WTC11 (cell line): Measurements from ENCODE around the gene RSPH9. TPM values are rescaled to one million over a fixed set of nuclear protein-coding genes. Genes with fewer than 3 reads are reported as not detected.

Source experiments
- ATAC-seq: fragments of 200-7000 bp; cut with Tn5 transposase; 2 replicates; pipeline ENCODE4 v1.10.0; 2021; ENCODE audit warnings: mild to moderate bottlenecking, moderate library complexity
- CTCF ChIA-PET: fragments of 300-600 bp; sonication (Branson Sonifier 250); formaldehyde crosslinking; loops from one replicate; lab custom pipeline; 2021; ENCODE audit warnings: antibody characterized with exemption; lab: Charles Lee
- POLR2A ChIA-PET: fragments of 350-600 bp; sonication (Branson Sonifier 250); formaldehyde crosslinking; loops from one replicate; lab custom pipeline; 2021; ENCODE audit warnings: antibody characterized with exemption; lab: Charles Lee
- DNase-seq: peaks from one replicate; pipeline ENCODE4 v3.0.0; 2021; ENCODE audit warnings: low spot score
- H3K27ac Mint-ChIP-seq: 2 replicates; pipeline ENCODE4 v1.8.0; 2021; ENCODE audit warnings: mixed read lengths
- H3K27me3 Mint-ChIP-seq: 2 replicates; pipeline ENCODE4 v1.8.0; 2021; ENCODE audit warnings: low read depth, mild to moderate bottlenecking, moderate library complexity, mixed read lengths
- H3K36me3 Mint-ChIP-seq: 2 replicates; pipeline ENCODE4 v1.8.0; 2021; ENCODE audit warnings: mixed read lengths
- H3K4me1 Mint-ChIP-seq: 2 replicates; pipeline ENCODE4 v1.8.0; 2022; ENCODE audit warnings: mixed read lengths
- H3K4me3 Mint-ChIP-seq: 2 replicates; pipeline ENCODE4 v1.8.0; 2021; ENCODE audit warnings: mild to moderate bottlenecking, moderate library complexity, mixed read lengths
- H3K9me3 Mint-ChIP-seq: 2 replicates; pipeline ENCODE4 v1.8.0; 2021; ENCODE audit warnings: mixed read lengths
- ATF1 ChIP-seq: sonication (generic); formaldehyde crosslinking; IDR thresholded peaks from 2 replicates; pipeline ENCODE4 v1.8.1; 2023; ENCODE audit warnings: mild to moderate bottlenecking, moderate library complexity, missing genetic modification reagents
- CBFB ChIP-seq: sonication (generic); formaldehyde crosslinking; IDR thresholded peaks from 2 replicates; pipeline ENCODE4 v1.8.1; 2022; ENCODE audit warnings: mild to moderate bottlenecking, low read depth, missing genetic modification reagents
- CREM ChIP-seq: sonication (generic); formaldehyde crosslinking; IDR thresholded peaks from 2 replicates; pipeline ENCODE4 v1.8.1; 2022; ENCODE audit warnings: mild to moderate bottlenecking, missing genetic modification reagents, moderate library complexity
- CTCF ChIP-seq: fragments of 200-600 bp; IDR thresholded peaks from 2 replicates; pipeline ENCODE4 v1.8.0; 2022; ENCODE audit warnings: antibody characterized with exemption
- JUN ChIP-seq: sonication (generic); formaldehyde crosslinking; IDR thresholded peaks from 2 replicates; pipeline ENCODE4 v1.8.0; 2023; ENCODE audit warnings: mild to moderate bottlenecking, missing genetic modification reagents
- NR1H2 ChIP-seq: sonication (generic); formaldehyde crosslinking; IDR thresholded peaks from 2 replicates; pipeline ENCODE4 v1.9.0; 2021; ENCODE audit warnings: mild to moderate bottlenecking, moderate library complexity, missing genetic modification reagents
- NR2C2 ChIP-seq: sonication (generic); formaldehyde crosslinking; IDR thresholded peaks from 2 replicates; pipeline ENCODE4 v1.8.0; 2022; ENCODE audit warnings: mild to moderate bottlenecking, missing genetic modification reagents
- PRRX2 ChIP-seq: fragments of 250-450 bp; sonication (Bioruptor Pico); IDR thresholded peaks from 2 replicates; pipeline ENCODE4 v1.8.0; 2021; ENCODE audit warnings: mild to moderate bottlenecking
- SOX15 ChIP-seq: fragments of 250-450 bp; sonication (Bioruptor Pico); IDR thresholded peaks from 2 replicates; pipeline ENCODE4 v1.9.0; 2021; ENCODE audit warnings: mild to moderate bottlenecking
- TEAD4 ChIP-seq: sonication (generic); formaldehyde crosslinking; IDR thresholded peaks from 2 replicates; pipeline ENCODE4 v1.8.0; 2022; ENCODE audit warnings: mild to moderate bottlenecking, missing genetic modification reagents
- ZNF121 ChIP-seq: sonication (generic); formaldehyde crosslinking; IDR thresholded peaks from 2 replicates; pipeline ENCODE4 v1.8.0; 2023; ENCODE audit warnings: missing genetic modification reagents
- ZNF281 ChIP-seq: sonication (generic); formaldehyde crosslinking; IDR thresholded peaks from 2 replicates; pipeline ENCODE4 v1.8.0; 2023; ENCODE audit warnings: mild to moderate bottlenecking, missing genetic modification reagents
- ZNF396 ChIP-seq: fragments of 250-450 bp; sonication (Bioruptor Pico); IDR thresholded peaks from 2 replicates; pipeline ENCODE4 v1.8.0; 2021; ENCODE audit warnings: mild to moderate bottlenecking, moderate library complexity, borderline replicate concordance
- total RNA-seq: library from RNA; stranded (reverse); gene quantifications from 3 replicates; pipeline ENCODE4 v1.2.3, GENCODE V29; 2021
- TF ChIP-seq, protein P1 (sequence below): fragments of 250-450 bp; sonication (Bioruptor Pico); IDR thresholded peaks from 2 replicates; pipeline ENCODE4 v1.9.0; 2021; ENCODE audit warnings: mild to moderate bottlenecking, borderline replicate concordance
- TF ChIP-seq, protein P2 (sequence below): sonication (generic); formaldehyde crosslinking; IDR thresholded peaks from 2 replicates; pipeline ENCODE4 v1.8.1; 2022; ENCODE audit warnings: low read depth, missing genetic modification reagents, borderline replicate concordance
- TF ChIP-seq, protein P3 (sequence below): fragments of 250-450 bp; sonication (Bioruptor Pico); IDR thresholded peaks from 2 replicates; pipeline ENCODE4 v1.9.0; 2021; ENCODE audit warnings: mild to moderate bottlenecking

Gene RSPH9
- total RNA-seq, 1 experiment from 2014 or later, result 0.35 TPM

GRCh38 chr6:43679057-43679456, 34.2 kb downstream of the RSPH9 start (continued):
- TF ChIP-seq, protein P1, sequence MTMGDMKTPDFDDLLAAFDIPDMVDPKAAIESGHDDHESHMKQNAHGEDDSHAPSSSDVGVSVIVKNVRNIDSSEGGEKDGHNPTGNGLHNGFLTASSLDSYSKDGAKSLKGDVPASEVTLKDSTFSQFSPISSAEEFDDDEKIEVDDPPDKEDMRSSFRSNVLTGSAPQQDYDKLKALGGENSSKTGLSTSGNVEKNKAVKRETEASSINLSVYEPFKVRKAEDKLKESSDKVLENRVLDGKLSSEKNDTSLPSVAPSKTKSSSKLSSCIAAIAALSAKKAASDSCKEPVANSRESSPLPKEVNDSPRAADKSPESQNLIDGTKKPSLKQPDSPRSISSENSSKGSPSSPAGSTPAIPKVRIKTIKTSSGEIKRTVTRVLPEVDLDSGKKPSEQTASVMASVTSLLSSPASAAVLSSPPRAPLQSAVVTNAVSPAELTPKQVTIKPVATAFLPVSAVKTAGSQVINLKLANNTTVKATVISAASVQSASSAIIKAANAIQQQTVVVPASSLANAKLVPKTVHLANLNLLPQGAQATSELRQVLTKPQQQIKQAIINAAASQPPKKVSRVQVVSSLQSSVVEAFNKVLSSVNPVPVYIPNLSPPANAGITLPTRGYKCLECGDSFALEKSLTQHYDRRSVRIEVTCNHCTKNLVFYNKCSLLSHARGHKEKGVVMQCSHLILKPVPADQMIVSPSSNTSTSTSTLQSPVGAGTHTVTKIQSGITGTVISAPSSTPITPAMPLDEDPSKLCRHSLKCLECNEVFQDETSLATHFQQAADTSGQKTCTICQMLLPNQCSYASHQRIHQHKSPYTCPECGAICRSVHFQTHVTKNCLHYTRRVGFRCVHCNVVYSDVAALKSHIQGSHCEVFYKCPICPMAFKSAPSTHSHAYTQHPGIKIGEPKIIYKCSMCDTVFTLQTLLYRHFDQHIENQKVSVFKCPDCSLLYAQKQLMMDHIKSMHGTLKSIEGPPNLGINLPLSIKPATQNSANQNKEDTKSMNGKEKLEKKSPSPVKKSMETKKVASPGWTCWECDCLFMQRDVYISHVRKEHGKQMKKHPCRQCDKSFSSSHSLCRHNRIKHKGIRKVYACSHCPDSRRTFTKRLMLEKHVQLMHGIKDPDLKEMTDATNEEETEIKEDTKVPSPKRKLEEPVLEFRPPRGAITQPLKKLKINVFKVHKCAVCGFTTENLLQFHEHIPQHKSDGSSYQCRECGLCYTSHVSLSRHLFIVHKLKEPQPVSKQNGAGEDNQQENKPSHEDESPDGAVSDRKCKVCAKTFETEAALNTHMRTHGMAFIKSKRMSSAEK (CRISPR knock-in tag), result no peak
- TF ChIP-seq ZNF121 (CRISPR knock-in tag) (no peak), NR1H2 (no peak)

DNA sequence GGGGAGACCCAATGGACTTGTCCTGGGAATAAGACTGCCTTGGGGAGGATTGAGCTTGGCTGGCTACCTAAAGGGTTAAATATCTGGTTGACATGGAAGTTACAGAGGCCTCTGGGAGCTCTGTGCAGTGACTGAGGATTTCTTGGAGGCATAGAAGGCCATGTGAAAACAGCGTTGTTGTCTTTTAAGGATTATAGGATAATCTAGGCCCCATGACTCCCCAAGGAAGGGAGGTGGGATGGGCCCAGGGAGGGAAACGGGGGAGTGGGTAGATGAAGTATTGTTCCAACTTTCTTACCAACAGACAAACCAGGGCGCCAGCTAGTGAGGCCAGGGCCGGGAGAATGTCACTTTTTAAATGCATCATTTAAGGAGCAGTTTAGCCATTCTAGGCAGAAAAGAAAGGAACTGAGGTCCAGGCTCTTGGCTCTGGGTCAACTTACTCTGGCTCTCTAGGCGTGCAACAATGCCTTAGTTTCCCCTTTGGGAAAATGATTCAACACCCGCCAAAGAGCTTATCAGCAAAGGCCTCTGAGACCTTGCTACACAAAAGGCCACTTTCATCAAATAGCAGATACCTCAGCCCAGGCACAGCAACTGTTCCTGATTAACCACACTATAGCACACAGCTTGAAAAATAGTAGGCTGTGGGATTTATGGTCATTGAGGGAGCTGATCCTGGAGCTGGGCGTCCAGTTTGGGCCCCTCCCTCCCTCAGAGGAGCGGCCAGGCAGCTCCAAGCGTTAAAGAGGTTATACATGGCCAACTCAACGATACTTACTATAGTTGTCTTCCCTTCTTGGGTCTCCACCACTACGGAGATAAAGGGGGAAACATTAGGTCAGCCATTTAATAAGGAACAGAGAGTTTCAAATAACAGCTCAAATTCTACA, 35.7 kb downstream of the RSPH9 start:
- Mint-ChIP-seq H3K4me1 (peaks cover 9% of the 10 kb centered on the region), H3K27me3 (no peaks in the 10 kb centered on the region), H3K27ac (no peak overlapping the region), H3K9me3 (no peaks in the 10 kb centered on the region), H3K36me3 (peaks cover 35% of the 10 kb centered on the region), H3K4me3 (no peak overlapping the region)
- TF ChIP-seq SOX15 (CRISPR knock-in tag), result no peak
- TF ChIP-seq NR2C2 (CRISPR knock-in tag), result no peak
- no peak for TF ChIP-seq CREM (CRISPR knock-in tag)
- TF ChIP-seq PRRX2 (CRISPR knock-in tag), result no peak
- no peak for TF ChIP-seq TEAD4 (CRISPR knock-in tag)
- no peak for TF ChIP-seq JUN (CRISPR knock-in tag)
- ATAC-seq (no peak), DNase-seq (no peak)
- ChIA-PET CTCF (interaction anchor here (1.0 to 1.1 kb wide), 2 partner anchors 11 to 13 kb away, joined by 5 read pairs; no protein-coding TSS in a partner anchor), POLR2A (interaction anchor here (0.7 kb wide), 1 partner anchor 314 kb away, joined by 3 read pairs; no protein-coding TSS in a partner anchor)

DNA sequence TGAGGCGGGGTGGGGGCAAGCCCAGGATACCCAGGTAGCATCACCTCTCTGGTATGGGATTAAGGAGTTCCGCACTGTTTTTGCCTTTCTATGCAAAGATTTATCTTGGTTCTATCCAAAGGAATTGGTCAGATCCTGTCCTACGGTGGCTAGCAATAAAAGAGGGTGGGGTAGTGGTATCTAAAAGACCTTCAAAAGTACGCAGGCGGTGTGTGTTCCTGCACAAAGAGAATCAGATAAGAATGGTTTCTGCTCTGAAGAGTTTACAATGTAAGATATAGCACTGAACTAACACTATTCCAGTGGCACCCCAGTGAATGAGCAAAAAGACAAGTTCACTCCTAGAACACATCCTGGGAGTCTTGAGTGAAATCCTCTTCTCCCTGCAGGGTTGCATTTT, 36.5 kb downstream of the RSPH9 start:
- TF ChIP-seq ATF1 (CRISPR knock-in tag) (no peak), CTCF (no peak), ZNF281 (CRISPR knock-in tag) (no peak), CBFB (CRISPR knock-in tag) (no peak), ZNF396 (no peak)
- TF ChIP-seq, protein P2, sequence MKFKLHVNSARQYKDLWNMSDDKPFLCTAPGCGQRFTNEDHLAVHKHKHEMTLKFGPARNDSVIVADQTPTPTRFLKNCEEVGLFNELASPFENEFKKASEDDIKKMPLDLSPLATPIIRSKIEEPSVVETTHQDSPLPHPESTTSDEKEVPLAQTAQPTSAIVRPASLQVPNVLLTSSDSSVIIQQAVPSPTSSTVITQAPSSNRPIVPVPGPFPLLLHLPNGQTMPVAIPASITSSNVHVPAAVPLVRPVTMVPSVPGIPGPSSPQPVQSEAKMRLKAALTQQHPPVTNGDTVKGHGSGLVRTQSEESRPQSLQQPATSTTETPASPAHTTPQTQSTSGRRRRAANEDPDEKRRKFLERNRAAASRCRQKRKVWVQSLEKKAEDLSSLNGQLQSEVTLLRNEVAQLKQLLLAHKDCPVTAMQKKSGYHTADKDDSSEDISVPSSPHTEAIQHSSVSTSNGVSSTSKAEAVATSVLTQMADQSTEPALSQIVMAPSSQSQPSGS (CRISPR knock-in tag), result no peak
- TF ChIP-seq, protein P3, sequence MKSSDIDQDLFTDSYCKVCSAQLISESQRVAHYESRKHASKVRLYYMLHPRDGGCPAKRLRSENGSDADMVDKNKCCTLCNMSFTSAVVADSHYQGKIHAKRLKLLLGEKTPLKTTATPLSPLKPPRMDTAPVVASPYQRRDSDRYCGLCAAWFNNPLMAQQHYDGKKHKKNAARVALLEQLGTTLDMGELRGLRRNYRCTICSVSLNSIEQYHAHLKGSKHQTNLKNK (CRISPR knock-in tag), result no peak
- ChIA-PET CTCF (interaction anchor here (1.0 to 1.1 kb wide), 2 partner anchors 11 to 14 kb away, joined by 5 read pairs; no protein-coding TSS in a partner anchor), POLR2A (no interaction called here)
- ATAC-seq (no peak), DNase-seq (no peak)
- Mint-ChIP-seq H3K4me3 (no peak overlapping the region), H3K27me3 (no peaks in the 10 kb centered on the region), H3K9me3 (no peaks in the 10 kb centered on the region), H3K36me3 (peaks cover 27% of the 10 kb centered on the region), H3K4me1 (peaks cover 13% of the 10 kb centered on the region), H3K27ac (no peak overlapping the region)
